ENCODE measurements around the gene NDUFA5.
"Not testable (repeated sequence)": the region's sequence is repeated elsewhere in the genome, so short reads cannot be mapped to it uniquely, and the experiment has no call there.

NDUFA5 gene

DNA sequence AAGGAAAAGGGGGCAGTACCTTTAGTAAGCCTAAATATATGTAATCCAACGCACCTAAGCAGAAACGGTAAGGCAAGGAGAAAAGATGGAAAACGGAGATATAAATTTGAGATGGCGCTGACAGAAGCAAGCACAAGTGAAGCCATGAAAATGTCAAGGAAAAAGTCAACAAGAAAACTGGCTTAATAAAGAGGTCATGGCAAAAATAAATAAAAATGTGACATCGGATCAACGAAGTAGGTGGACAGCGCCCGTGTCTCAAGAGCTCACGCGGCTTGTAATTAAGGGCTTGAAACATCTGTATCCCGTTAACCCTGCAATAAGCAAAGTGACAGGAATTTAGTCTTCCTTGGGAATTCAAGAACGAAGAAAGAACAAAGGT, 611 bp downstream of the NDUFA5 start:
- no peak for DNase-seq (ENCODE audit: low read depth)

GRCh38 chr7:123555484-123555883, 2.1 kb downstream of the NDUFA5 start:
- no peak for DNase-seq (ENCODE audit: low read depth)

DNA sequence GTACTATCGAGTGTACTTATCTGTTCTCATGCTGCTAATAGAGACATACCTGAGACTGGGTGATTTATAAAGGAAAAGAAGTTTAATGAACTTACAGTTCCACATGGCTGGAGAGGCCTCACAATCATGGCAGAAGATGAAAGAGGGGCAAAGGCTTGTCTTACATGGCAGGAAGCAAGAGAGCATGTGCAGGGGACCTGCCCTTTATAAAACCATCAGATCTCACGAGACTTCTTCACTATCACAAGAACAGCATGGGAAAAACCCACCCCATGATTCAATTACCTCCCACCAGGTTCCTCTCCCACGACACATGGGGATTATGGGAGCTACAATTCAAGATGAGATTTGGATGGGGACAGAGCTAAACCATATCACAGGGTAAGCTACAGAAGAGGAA, 4.5 kb downstream of the NDUFA5 start:
- DNase-seq (ENCODE audit: low read depth), result no peak

GRCh38 chr7:123552641-123553040, 5.0 kb downstream of the NDUFA5 start:
- DNase-seq (ENCODE audit: low read depth), result no peak

DNA sequence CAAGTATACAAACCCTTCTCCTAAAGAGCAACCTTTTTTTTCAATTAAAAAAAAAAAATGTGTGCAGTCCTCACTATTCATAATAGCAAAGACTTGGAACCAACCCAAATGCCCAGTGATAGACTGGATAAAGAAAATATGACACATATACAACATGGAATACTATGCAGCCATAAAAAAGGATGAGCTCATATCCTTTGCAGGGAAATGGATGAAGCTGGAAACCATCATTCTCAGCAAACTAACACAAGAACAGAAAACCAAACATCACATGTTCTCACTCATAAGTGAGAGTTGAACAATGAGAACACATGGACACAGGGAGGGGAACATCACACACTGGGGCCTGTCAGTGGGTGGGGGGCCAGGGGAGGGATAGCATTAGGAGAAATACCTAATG, 5.5 kb downstream of the NDUFA5 start:
- DNase-seq (ENCODE audit: low read depth), result not testable (repeated sequence)

DNA sequence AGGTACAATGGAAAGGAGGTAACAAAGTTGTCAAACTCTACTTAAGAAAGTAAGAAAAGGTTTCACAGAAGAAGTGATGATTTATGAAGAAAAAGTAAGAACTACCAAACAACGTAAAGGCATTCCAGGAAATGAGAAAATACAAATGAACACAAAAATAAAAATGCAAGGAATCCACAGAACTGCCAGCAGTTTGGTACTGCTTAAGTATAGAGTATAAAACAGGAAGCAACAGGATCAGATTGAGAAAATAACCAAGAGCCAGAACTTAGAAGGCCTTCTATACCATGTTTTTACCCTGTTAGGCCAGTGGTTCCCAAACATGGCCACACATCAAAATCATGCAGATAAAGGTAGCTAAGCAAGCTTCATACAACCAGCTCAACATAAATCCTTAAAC, 9.2 kb downstream of the NDUFA5 start:
- no peak for DNase-seq (ENCODE audit: low read depth)

GRCh38 chr7:123539871-123540270, 17.7 kb downstream of the NDUFA5 start:
- no peak for DNase-seq (ENCODE audit: low read depth)

- DNase-seq (ENCODE audit: low read depth), result no peak
Measured at GRCh38 chr7:123538897-123539296, 18.7 kb downstream of the NDUFA5 start.

- no peak for DNase-seq (ENCODE audit: low read depth)
Measured at GRCh38 chr7:123538189-123538714, 19.4 kb downstream of the NDUFA5 start.

- no peak for DNase-seq (ENCODE audit: low read depth)
Measured at GRCh38 chr7:123537026-123537642, 20.5 kb downstream of the NDUFA5 start.

DNA sequence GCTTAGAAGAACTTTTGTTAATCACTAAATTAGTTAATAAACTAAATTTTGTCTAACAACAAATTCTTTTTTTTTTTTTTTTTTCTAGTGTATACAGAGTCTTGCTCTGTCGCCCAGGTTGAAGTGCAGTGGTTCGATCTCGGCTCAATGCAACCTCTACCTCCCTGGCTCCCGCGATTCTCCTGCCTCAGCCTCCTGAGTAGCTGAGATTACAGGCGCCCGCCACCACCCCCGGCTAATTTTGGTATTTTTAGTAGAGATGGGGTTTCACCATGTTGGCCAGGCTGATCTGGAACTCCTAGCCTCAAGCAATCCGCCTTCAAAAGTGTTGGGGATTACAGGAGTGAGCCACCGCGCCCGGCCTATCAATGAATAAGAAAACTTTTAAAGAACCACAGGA, 22.1 kb downstream of the NDUFA5 start:
- DNase-seq (ENCODE audit: low read depth), result no peak

- peak; percentile 69 for DNase-seq (ENCODE audit: low read depth)
Measured at GRCh38 chr7:123534383-123535260, 23.0 kb downstream of the NDUFA5 start, which contains the start of gene IQUB. TSS of gene IQUB (minus strand) at chr7:123534595. CDS start at chr7:123512340, 22,255 bp downstream.

DNA sequence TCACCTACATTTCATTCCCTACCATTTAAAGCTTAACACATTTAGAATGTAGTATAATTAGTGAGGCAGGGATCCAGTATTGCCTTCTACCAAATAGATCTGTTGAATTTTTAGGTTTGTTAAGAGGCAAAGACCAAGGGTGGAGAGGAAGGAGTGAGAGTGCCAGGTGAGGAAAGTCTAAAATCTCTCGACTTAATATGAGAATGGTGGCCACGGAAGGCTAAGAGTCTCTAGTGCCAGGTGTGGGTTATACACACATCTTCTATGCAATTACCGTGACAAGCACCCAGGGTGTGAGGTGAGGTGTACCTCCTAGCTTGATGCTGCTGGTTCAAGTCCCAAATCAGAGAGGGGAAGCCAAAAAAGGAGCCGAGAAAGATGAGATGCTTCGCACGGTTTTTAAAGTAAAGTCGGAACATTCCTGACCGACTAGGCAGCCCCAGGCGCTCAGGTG, 23.7 kb downstream of the NDUFA5 start:
- DNase-seq (ENCODE audit: low read depth), result no peak

GRCh38 chr7:123533553-123533917, 24.1 kb downstream of the NDUFA5 start:
- DNase-seq (ENCODE audit: low read depth), result no peak

GRCh38 chr7:123532788-123533552, 24.6 kb downstream of the NDUFA5 start:
- not testable (repeated sequence) for DNase-seq (ENCODE audit: low read depth)

DNA sequence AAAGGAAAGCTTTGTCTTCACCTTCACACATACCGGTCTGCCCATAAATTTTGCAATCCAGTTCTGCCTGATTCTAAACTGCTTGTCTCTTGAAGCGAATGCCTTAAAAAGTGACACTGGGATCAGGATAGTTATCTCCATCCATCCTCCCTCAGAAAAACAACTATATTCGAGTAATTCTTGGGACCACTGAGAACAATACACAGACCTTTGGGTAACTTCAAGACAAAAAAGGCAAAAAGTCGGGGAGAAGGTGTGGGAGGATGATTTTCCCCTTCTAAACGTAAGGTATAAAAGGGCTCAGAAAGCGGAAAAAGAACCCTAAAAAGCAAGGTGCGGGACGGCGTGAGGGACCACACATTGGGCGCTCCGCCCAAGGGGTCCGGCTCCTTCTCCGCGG, 25.3 kb downstream of the NDUFA5 start:
- not testable (repeated sequence) for DNase-seq (ENCODE audit: low read depth)

- DNase-seq (ENCODE audit: low read depth), result not testable (repeated sequence)
Measured at GRCh38 chr7:123530035-123530591, 27.5 kb downstream of the NDUFA5 start.

DNA sequence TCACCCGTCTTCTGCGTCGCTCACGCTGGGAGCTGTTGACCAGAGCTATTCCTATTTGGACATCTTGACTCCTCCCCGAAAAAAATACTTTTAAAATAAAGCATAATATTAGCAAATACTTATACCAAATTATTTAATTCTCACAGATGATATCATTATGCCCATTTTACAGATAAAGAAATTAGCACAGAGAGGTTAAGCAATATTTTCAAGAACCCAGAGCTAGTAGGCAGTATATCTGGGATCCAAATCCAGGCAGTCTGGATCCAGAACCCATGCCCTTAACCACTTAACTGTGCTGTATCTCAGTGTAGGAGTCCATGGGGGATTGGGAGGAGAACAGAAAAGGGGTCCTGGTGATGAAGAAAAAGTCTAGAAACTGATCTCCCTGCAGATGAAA, 29.4 kb downstream of the NDUFA5 start:
- no peak for DNase-seq (ENCODE audit: low read depth)

DNA sequence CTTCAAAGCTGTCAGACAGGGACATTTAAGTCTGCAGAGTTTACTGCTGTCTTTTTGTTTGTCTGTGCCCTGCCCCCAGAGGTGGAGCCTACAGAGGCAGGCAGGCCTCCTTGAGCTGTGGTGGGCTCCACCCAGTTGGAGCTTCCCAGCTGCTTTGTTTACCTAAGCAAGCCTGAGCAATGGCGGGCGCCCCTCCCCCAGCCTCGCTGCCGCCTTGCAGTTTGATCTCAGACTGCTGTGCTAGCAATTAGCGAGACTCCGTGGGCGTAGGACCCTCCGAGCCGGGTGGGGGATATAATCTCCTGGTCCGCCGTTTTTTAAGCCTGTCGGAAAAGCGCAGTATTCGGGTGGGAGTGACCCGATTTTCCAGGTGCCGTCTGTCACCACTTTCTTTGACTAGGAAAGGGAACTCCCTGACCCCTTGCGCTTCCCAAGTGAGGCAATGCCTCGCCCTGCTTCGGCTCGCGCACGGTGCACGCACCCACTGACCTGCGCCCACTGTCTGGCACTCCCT, 29.8 kb downstream of the NDUFA5 start:
- not testable (repeated sequence) for DNase-seq (ENCODE audit: low read depth)

DNA sequence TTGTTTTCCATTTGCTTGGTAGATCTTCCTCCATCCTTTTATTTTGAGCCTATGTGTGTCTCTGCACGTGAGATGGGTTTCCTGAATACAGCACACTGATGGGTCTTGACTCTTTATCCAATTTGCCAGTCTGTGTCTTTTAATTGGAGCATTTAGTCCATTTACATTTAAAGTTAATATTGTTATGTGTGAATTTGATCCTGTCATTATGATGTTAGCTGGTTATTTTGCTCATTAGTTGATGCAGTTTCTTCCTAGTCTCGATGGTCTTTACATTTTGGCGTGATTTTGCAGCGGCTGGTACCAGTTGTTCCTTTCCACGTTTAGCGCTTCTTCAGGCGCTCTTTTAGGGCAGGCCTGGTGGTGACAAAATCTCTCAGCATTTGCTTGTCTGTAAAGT, 31.1 kb downstream of the NDUFA5 start:
- not testable (repeated sequence) for DNase-seq (ENCODE audit: low read depth)

DNA sequence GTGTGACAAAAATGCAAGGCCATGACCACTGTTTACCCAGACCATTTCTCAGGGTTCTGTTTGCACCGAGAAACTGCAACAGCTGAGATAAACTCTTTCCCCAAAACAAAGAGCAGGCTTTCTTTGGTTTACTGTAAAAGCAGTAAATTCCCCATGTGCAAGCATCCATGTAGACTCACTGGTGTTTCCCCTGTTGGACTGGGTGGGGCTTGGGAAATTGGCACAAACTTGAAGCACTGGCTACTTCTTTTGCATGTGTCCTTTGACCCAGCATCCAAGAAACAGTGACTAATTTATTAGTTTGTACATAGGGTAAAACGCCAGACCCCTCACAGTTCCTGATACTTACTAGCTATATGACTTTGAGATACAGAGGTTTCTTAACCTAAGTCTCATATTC, 35.6 kb downstream of the NDUFA5 start:
- DNase-seq (ENCODE audit: low read depth), result no peak

- no peak for DNase-seq (ENCODE audit: low read depth)
Measured at GRCh38 chr7:123505221-123505620, 52.4 kb downstream of the NDUFA5 start.
